Activated CD4-positive, alpha-beta T cell treated with anti-CD3 and anti-CD28 coated beads, Interleukin-2, amount 10 ng/mL, durations not matched to agents 7 days and 5 days (primary cell): ENCODE results near the gene SMIM45. TPM values are rescaled to one million over a fixed set of nuclear protein-coding genes. Genes with fewer than 3 reads are reported as not detected.

ENCODE experiments used
- total RNA-seq, 2 experiments: library from RNA; stranded (reverse); gene quantifications; one replicate each; pipeline ENCODE4 v1.2.3, GENCODE V29; 2021

The SMIM45 gene

Other genes with a start within 250 kb of the SMIM45 start
- gene CCDC134, start 151.5 kb upstream of the SMIM45 start, total RNA-seq = 10 to 100 TPM; 21.0 to 21.6 TPM
- gene SREBF2, start 119.0 kb upstream of the SMIM45 start, total RNA-seq = 10 to 100 TPM; 92.4 to 95.7 TPM
- gene SHISA8, start 37.1 kb upstream of the SMIM45 start, total RNA-seq = not detected
- gene TNFRSF13C, start 25.3 kb upstream of the SMIM45 start, total RNA-seq = 1 to 10 TPM; 1.3 to 1.7 TPM
- gene CENPM, start 5.0 kb upstream of the SMIM45 start, total RNA-seq = 10 to 100 TPM; 76.6 to 92.0 TPM
- 1 to 10 TPM; 1.4 to 1.6 TPM for gene SEPTIN3, start 17.3 kb downstream of the SMIM45 start, total RNA-seq
- 1 to 10 TPM; 1.5 to 1.6 TPM for gene WBP2NL, start 46.6 kb downstream of the SMIM45 start, total RNA-seq
- 10 to 100 TPM; 22.4 to 23.0 TPM for gene NAGA, start 118.7 kb downstream of the SMIM45 start, total RNA-seq
- 1 to 10 TPM; 1.8 to 2.6 TPM for gene PHETA2, start 122.1 kb downstream of the SMIM45 start, total RNA-seq
- gene SMDT1, start 127.5 kb downstream of the SMIM45 start, total RNA-seq = 10 to 100 TPM; 62.4 to 95.6 TPM
- gene NDUFA6, start 138.6 kb downstream of the SMIM45 start, total RNA-seq = 10 to 100 TPM; 85.9 to 89.8 TPM
- gene CYP2D6, start 178.7 kb downstream of the SMIM45 start, total RNA-seq = 1 to 10 TPM; 5.0 to 6.6 TPM